T-helper 22 cell (primary cell): ENCODE results near the gene LDLRAD4.

Experiments used
- DNase-seq: peaks from one replicate; pipeline ENCODE4 v3.0.0-alpha.2; 2020; ENCODE audit warnings: low read depth

Gene LDLRAD4

DNA sequence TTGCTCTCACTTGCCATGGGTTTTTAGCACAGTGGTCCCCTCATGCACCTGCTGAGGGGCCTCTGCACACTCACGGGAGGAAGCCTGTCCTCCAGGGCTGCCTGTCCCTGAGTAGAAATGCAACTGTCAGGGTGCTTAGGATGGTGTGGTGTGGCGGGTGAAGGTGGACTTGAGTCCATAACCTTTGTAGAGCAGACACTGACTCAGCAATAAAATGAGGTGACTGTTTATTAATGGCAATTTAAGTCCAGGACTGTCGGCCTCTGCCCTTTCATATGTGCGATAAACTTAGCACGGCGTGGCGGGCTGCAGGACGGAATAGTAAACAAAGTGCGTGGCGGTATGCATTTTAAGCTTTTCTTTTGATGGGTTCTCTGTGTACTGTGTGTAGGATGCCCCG, 188.2 kb downstream of the LDLRAD4 start:
- no peak for DNase-seq

DNA sequence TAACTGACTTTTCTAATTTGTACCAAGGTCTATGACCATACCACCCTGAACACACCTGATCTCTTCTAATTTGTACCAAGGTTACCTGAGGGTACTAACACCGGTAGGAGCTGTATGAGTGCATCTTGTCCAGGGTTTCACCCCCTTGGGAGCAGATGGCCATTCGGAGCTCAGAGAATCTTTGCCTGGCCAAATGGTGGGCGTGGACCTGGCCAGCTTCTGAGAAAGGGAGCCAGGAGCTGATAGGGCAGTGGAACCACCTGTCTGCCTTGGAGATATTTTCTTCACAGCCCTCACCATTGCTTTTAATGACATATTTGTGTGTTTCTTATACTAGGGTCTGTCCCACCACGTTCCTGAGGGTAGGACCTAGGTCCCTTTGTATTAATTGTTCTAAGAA, 188.9 kb downstream of the LDLRAD4 start:
- DNase-seq = no peak

DNA sequence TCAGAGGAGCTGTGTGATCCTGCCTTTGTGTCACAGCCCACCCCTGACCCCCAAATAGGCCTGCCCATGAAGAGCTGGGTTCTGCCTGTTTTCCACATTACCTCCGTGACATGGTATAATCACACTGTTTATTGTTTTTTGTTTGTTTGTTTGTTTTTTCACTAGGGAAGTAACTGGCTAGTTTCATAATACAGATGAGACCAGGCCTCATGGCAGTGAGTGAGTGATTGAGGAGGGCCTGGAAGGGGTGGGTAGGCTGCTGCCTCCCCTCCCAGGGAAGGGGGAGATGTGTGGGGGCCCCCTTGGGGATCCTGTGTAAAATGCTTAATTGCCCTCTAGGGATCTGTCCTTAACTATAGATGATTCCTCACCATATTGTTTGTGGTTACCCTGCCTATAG, 190.5 kb downstream of the LDLRAD4 start:
- no peak for DNase-seq

DNA sequence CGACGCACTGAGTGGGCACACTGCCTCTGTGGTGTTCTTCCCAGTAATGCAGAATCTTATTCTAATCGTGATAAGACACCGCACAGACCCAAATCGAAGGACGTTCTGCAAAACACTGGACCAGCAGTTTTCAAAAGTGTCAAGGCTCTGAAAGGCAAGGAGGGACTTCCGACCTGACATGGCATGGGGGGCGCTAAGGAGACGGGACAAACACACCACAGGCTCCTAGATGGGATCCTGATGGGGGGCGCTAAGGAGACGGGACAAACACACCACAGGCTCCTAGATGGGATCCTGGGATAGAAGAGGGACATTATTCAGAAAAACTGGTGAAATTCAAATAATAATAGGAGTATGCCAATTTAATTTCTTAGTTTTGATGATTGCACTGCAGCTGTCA, 191.4 kb downstream of the LDLRAD4 start:
- DNase-seq = no peak

DNA sequence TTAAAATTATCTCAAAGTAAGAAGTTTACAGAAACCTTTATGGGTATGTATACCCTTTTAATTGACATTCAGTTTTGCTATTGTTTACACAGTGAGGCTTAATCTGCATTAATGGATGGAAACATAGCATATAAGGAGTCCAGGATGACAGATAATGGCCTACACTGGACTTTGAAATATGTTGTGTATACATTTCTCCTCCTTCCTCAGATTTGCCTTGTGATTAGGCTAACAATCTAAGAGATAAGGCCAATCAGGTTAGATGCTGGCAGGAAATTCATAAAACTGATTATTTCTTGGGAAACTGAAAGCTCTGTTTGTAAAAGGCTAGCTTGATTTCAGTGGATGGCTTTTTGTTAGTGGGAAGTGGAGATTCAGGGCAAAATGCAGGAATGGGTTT, 191.9 kb downstream of the LDLRAD4 start:
- DNase-seq = no peak

DNA sequence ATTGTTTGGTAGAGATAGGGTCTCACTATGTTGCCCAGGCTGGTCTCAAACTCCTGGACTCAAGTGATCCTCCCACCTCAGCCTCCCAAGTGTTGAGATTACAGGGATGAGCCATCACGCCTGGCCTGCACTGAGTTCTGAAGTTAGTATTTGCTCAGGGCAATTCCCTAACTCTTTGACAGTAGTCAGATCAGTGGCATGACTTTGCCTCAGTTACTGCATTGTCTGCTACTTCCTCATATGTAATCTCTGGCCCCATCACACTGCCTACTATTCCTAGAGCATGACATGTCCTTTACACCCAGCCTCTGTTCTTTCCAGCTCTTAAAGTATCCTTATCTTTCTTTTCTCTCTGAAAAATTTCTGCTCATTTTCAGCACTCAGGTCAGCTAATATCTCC, 193.5 kb downstream of the LDLRAD4 start:
- no peak for DNase-seq

DNA sequence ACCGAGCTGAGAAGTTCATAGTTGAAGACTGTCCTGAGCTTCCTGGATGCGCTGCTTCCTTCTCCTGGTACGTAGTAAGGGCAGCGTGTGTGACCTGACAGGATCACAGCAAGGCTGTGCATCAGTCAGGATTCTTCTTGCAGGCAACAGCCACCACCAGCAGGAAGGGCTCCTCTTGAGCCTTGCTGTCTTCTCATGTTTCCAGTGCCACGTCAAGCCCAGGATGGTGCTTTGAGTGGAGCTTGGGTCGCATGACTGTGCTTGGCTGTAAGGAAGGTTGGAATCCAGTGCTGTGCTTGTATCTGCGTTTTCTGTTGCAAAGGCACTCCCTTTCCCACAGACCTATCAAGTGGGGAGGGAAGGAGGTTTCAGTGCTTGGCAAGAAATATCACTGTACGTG, 194.3 kb downstream of the LDLRAD4 start:
- DNase-seq = no peak

DNA sequence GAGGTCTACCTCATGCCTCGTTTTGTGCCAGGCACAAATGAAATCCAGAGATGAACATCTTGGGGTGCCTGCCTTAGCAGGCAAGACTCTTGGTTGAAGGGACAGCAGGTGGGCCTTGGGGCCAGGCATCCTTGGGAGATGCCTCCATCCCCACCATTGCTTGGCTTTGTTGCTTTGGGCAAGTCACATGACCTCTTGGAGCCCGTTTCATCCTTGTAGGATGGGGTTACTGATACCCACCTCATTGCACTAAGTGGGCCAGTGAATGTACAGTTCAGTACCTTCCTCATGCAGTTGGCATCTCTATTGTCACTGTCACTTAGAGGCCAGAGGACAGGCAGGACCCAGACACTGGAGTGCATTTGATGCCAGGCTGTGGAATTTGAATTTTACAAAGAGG, 195.5 kb downstream of the LDLRAD4 start:
- no peak for DNase-seq

DNA sequence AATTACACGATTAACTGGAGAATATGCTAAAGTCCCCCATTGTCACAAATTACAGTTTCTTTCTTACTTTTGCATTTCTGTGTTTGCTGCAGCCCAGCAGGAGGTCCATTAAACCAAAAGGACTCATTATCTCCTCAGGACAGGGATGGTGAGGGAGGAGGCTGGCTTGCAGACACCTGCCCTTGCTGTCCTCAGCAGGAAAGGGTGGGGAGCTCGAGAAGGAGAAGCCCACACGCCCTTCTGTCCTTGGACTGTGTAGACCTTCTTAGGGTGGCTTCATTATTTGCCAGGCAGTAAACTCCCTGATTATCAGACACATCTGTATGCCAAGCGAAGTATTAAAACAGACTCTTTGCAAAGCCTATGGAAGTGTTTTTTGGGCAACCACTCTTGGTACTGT, 196.0 kb downstream of the LDLRAD4 start:
- no peak for DNase-seq

DNA sequence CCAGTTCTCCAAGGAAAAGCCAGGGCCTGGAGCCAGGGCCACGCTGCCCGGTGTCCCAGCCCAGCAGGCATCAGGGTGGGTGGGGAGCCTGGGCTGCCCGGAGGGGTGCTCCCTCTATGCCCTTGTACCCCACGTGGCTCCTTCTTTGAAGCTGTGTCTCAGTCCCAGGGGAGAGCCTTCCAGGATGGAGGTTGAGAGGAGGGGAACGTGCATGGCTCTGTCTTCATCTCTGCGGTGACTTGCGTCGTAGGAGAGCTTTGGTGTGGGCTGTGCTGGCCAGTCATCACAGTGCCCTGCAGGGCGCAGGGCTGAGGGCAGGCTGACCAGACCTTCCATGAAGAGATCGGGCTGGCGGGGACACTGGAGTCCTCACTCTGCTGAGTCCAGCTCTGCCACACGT, 197.2 kb downstream of the LDLRAD4 start:
- no peak for DNase-seq

DNA sequence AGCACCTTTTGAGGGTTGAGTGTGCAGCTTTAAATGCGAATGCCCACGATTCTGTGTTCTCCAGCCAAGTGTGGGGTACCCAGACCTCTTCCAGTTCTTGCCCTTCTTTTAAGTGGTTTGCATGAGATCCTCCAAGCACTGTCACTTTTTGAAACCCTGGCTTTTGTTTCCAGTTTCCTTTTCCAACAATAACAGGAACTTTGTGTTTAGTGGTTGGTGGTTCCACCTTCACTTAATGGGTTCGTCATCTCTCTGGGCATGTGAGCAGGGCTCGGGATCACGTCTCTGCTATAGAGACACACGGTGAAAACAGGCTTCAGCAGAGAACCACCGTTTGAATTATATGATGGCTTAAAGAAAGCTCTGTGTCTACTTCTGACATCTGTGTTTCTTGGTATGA, 197.6 kb downstream of the LDLRAD4 start:
- no peak for DNase-seq

DNA sequence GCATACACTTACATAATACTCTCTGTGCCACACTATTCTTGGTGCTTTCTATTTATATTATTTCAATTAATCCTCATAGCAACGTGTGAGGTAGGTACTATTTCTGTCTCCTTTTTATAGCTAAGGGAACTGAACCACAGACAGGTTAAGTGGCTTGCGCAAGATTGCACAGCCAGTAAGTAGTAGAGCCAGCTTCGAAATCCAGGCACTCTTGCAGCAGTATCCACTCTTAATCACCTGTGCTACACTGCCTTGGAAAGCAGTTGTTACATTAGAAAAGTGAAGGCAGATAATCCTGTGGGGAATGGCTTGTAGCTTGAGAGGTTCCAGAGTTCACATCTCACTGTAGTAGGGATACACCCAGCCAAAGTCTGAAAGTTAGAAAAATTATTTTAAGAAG, 198.3 kb downstream of the LDLRAD4 start:
- DNase-seq = no peak

DNA sequence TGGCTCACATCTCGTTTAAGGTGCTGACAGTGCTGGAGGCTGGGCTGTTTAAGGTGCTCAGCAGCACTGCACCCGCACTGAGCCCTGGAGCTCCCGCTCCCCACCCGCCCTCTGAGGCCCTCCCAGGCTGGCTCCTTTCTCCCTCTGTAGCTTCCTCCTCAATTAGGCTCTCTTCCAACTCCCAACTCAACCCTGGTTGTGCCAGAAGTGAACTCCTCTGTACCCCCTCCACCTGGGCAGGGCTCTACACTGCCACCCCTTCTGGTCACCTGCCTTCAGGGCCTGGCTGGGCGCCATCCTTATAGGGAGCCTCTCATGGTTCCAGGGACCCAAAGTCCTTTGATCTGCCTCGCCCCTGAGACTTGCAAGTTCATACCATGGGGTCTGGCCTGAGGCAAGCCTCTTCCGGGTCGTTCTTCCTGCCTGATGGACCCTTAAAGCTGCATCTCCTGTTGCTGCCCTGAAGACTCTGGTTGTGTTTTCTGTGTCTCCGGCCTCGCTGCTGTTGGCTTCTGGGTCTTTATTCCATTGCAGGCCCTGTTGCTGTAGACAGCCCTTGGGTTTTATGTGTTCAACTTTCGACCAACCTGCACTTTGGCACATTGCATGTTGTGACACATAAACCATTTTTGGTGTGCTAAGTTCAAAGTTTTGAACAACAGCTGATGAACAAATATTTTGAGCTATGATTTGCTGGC, 199.6 kb downstream of the LDLRAD4 start:
- no peak for DNase-seq

DNA sequence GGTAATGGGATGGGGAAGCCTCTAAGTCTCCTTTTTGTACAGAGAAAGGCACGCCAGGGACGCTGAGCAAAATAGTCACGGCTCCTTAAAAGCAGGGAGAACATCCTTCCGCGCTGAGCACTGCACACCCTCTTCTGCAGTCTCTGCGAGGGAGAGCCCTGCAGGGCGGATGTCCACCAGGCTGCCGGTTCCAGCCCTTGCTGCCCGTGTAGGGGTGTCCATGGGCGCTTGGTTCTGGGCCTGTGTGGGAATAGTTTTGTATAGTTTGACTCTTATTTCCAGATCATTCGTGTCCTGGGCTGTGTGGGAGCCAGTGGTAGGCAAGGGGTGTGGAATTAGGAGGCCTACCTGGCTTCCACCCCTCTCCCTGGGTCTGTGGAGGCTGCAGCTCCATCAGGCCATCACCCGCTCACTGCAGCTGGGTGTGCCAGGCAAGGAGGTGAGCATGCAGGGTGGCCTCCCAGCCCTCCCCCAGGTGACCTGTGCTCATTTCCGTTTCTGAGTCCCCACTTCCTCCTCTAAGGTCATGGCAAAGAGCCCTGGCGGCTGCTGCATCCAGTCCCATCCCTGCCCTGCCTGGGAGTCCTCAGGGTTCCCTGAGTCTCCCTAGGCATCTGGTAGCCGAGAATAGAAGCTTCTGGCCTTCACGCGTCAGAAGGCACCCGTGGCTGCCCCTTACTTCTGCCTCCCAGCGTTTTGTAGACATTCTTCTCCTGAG, 202.6 kb downstream of the LDLRAD4 start:
- no peak for DNase-seq

DNA sequence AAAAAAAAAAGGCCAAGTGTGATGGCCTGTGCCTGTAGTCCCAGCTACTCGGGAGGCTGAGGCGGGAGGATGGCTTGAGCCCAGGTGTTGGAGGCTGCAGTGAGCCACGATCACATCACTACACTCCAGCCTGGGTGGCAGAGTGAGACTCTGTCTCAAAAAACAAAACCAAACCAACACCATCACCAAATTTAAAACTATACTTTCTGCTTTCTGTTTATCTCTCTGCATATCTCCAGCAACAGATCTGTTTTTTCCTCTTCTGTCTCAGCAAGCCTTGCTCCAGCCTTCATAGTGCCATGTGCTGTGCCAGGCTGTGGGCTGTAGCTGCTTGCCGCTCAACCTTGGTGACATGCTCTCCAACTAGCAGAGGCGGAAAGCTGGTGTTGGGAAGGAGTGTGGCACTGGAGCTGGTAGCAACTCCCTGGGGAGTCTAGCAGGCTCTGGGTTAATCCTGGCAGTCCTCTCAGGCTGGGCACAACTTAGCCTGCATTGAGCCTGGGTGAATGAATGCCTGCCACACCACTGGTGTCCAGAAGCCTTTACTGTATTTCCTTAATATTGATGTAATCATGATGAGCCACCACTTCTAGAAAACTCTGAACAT, 204.1 kb downstream of the LDLRAD4 start:
- DNase-seq = no peak

DNA sequence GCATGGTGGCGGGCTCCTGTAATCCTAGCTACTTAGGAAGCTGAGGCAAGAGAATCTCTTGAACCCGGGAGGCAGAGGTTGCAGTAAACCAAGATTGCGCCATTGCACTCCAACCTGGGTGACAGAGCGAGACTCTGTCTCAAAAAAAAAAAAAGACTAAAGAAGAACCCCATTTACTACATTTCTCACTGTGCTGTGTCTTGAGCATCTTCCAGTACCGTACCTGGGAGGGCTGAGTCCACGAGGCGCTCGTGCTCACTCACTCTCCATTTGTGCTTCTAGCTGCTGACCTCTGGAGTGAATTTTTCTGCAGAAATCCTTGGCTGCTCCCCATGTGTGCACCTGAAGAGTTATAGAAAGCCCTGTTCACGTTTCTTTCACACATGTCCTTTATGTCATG, 204.8 kb downstream of the LDLRAD4 start:
- no peak for DNase-seq

DNA sequence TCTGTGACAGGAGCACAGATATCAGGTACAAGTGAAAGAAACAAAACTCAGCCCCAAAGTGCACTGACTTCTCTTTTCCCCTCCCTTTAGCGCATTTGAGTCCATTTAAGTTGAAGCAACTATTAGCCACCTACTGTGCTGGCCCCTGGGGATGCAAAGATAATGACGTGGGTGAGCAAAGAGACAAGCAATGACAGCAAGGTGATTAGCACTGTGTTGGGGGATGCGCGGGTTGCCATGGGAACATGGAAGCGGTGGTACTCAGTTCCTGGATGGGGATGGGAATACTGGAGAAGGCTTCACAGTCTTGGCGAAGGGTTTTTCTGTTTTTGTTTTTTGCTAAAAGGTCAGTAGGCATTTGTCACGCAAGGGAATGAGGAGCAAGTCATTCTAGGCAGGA, 205.8 kb downstream of the LDLRAD4 start:
- no peak for DNase-seq

DNA sequence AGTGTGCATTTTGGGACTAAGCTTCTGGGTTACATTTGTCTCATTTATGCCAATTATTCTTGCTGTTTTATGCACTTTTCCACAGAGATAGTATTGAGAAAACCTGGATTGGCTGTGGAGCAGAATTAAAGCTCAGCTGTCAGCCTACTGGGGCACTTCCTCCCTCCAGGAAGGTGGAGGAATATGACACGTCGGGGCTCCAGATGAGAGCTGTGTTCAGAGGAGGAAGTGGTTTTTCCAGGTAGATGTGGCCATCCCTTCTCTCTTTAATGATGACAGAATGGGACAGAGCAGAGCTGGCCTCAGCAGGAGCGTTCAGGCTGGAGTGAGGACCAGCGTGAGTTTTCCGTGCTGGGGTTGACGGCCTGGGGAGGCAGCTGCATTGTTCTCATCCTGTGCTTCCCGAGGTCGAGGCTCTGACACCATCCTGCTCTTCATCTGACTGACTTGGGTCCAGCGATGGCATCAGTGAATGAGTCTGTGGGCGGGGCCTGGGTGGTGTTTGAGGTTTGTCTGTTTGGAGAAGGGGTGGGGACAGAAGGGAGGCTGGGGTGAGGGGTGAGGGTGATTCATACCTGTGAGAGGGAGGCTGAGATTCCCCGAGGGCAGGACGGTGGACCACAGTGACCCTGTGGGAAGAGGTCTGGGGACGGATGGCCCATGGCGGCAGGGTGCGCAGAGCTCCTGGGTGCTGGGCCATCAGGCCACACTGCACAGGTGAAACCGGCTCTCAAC, 207.0 kb downstream of the LDLRAD4 start:
- no peak for DNase-seq

DNA sequence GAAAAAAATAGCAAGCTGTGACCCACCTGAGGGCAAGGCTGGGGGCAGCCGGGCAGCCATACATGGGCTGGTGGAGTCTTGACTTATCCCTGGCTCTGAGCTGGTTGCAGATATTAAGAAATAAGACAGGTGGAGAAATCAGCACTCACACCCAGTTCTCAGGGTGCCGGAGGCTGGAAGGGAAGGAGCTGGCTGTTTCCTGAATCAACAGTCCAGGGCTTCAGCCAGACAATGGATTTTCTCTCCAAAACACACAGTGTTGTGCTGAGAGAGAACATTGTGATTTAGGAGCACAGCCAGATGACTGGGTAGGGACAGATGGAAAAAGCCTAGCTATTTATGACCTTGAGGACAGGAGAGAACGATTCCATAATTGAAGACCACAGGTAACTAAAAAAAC, 208.8 kb downstream of the LDLRAD4 start:
- DNase-seq = no peak

DNA sequence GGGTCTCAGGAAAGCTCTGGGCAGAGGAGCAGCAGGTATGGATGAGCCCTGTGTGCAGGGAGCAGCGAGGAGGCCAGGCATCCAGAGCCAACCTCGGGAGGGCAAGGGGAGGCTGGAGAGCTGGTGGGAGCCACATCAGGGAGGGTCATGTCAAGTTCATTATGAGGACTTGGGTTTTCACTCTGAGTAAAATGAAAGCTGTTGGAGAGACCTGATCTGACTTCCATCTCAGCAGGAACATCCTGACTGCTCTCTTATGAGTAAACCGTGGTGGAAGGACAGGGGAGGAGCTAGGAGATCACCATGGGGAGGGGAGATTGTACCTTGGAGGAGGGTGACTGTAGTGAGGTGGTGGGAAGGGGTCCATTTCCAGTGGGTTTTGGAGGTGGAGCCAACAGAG, 209.8 kb downstream of the LDLRAD4 start:
- no peak for DNase-seq

DNA sequence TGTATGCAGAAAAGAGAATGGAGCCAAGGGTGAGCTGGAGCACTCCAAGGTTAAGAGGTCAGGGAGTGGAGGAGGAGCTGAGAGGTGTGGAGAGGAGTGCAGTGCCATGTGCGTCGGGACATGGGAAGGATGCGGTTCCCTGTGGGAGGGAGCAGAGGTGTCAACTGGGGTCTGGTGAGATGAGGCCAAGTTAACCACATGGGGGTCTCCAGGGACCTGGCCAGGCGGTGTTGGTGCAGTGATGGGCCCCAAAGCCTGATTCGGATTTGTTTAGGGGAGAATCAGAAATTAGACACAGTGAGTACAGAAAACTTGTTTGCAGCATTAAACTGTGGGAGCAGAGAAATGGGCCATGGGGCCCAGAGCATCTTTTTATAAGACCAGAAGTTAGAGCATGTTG, 210.5 kb downstream of the LDLRAD4 start:
- DNase-seq = no peak

DNA sequence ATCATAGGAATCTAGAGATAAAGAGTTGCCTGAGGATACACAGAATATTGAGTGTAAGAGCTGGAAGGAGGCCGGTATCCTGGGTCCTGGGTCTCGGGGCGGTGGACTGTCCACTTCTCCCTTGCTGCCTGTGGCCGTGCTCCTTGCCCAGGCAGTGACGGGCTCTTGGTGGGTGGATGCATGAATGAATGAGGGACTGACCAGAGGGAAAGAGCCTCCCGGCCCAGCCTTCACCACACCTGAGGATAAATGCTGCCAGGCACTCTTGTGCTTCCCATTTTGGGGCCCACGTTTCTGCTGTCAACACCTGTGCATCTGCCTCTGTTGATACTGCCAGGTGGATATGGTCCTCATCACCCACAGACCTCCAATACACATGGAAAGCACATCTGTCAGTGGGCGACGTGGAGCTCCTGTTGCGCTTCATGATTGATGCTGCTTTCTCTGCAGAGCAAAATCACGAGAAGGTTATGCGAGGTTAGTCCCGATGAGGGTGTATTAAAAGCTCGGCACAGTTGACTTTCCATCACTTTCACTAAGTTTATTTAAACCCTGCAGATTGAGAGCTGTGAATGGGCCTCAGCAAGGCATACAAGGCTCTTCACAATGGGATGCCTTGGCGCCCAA, 211.4 kb downstream of the LDLRAD4 start:
- DNase-seq = no peak
